GM12873 (cell line): ENCODE results near the gene KRAS.

ENCODE experiments used
- CTCF ChIP-seq: IDR thresholded peaks from 2 replicates; pipeline ENCODE4 v1.5.1; 2012; ENCODE audit warnings: low read depth, mild to moderate bottlenecking, moderate library complexity, low read length, control low read depth; ENCODE audit not compliant: insufficient read depth; ENCODE audit errors: missing control alignments

The KRAS gene

GRCh38 chr12:25208554-25208953, 42.2 kb downstream of the KRAS start:
- TF ChIP-seq CTCF, result no peak

- no peak for TF ChIP-seq CTCF
These were observed 42.9 kb downstream of the KRAS start for GRCh38 chr12:25207846-25208245.

- TF ChIP-seq CTCF, result no peak
These were observed 43.3 kb downstream of the KRAS start for GRCh38 chr12:25207411-25207810.

- no peak for TF ChIP-seq CTCF
These were observed 48.6 kb downstream of the KRAS start for GRCh38 chr12:25202137-25202536.

- TF ChIP-seq CTCF, result no peak
These were observed 50.0 kb downstream of the KRAS start for GRCh38 chr12:25200703-25201102.

- TF ChIP-seq CTCF, result no peak
These were observed 53.1 kb downstream of the KRAS start for GRCh38 chr12:25197608-25198007.

GRCh38 chr12:25195056-25195971, 55.4 kb downstream of the KRAS start, which contains the start of the genes DNAI7 and ETFRF1:
Gene DNAI7 (minus strand): TSS chr12:25195160. CDS start chr12:25195078, 82 bp downstream.
Gene ETFRF1 (plus strand): TSS chr12:25195237. CDS start chr12:25203957, 8,720 bp downstream.
- TF ChIP-seq CTCF, result no peak
